Measurements from ENCODE around the gene LST1.

GRCh38 chr6:31586599-31587281 lies 663 bp downstream of the LST1 start:
- no peak for TF ChIP-seq CTCF (IDR thresholded peaks at IDR 0.05 in 4 of 5, conservative IDR thresholded peaks at IDR 0.05 in 1 of 5)
- no peak for TF ChIP-seq POLR2A (IDR thresholded peaks at IDR 0.05)

Data from gastrocnemius medialis (tissue), 4 donors.